IMR-90 (cell line): ENCODE measurements around the gene CRTC1. TPM values are rescaled to one million over a fixed set of nuclear protein-coding genes. Genes with fewer than 3 reads are reported as not detected.

ENCODE experiments used
- CHD1 ChIP-seq: IDR thresholded peaks from 2 replicates; pipeline ENCODE4 v1.6.1; 2012; ENCODE audit warnings: low read depth, low read length, improper control_type of control experiment
- MAZ ChIP-seq: IDR thresholded peaks from 2 replicates; pipeline ENCODE4 v1.6.1; 2012; ENCODE audit warnings: low read depth, mild to moderate bottlenecking, low read length, improper control_type of control experiment, moderate library complexity, borderline replicate concordance
- RFX5 ChIP-seq: IDR thresholded peaks from 2 replicates; pipeline ENCODE4 v1.8.0; 2012; ENCODE audit warnings: low read depth, mild to moderate bottlenecking, low read length, moderate library complexity
- polyA plus RNA-seq, 3 experiments: library from polyadenylated mRNA; depleted of rRNA; stranded (reverse); fragments of >200 nt; gene quantifications; 2 replicates each; pipeline ENCODE4 v1.2.3, GENCODE V29; 2012; ENCODE audit warnings: low replicate concordance in 1 of 3
- total RNA-seq: library from RNA; depleted of rRNA; stranded (reverse); fragments of >200 nt; gene quantifications from 2 replicates; pipeline ENCODE4 v1.2.3, GENCODE V29; 2012

Gene CRTC1
- total and polyA plus RNA-seq, 2 of the 4 experiments (the other 2 are of a cell fraction): 0.18 to 5.7 TPM

DNA sequence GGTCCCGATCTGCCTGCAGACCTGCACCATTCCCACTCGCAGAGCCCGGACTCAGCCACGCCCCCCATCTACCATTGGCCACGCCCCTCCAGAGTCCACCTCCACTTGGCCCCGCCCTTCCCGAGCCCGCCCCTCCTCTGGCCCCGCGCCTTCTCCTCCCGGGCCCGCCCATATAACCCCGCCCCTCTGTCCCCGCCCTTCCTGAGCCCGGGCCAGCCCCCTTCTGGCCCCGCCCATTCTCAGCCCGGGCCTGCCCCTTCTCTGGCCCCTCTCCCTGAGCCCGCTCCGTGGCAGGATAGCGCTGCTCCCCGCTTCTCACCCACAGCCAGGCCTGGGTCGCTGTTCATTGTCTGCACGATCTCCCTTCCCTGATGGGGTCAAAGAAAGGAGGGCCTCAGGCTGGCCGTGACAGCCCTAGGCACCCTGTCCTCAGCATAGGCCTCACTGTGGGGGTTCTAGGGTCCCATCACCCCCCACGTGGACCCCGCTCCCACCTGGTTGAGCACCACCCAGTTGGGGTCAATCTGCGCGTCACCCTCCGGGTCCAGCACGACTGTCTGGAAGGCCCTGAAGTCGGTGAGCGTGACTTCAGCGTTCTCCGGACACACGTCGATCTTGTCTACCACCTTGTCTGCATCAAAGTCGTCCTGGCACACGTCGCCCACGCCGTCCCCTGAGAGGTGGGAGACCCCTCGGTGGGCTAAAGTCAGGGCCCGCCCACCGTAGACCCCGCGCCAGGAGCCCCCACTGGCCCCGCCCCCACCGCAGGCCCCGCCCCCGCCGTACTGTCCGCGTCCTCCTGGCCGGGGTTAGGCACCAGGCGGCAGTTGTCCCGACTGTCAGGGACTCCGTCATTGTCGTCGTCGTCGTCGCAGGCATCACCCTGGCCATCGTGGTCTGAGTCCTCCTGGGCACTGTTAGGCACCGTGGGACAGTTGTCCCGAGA is 102.0 kb downstream of the CRTC1 start (continued):
- TF ChIP-seq MAZ (no peak; the same call in 1 of the 2 replicates), RFX5 (no peak), CHD1 (no peak)
